ENCODE data around the gene SEMA3D. TPM values are rescaled to one million over a fixed set of nuclear protein-coding genes. Genes with fewer than 3 reads are reported as not detected.
A peak's percentile ranks its signal among the peaks of the same experiment; 100 is the strongest.

Gene SEMA3D
- total RNA-seq, 1 experiment from 2014 or later: 23.3 TPM

GRCh38 chr7:85172530-85172941, 14.3 kb downstream of the SEMA3D start:
- intact Hi-C loops (cut with micrococcal nuclease; ENCODE audit: unreplicated experiment): no loop called here
- CTCF ChIA-PET: no interaction called here
- Histone ChIP-seq H3K36me3 (ENCODE audit: insufficient read depth, low read length, poor library complexity, severe bottlenecking) (no peaks in the 10 kb centered on the region), H3K27ac (ENCODE audit: low read depth, low read length, poor library complexity, severe bottlenecking) (no peak overlapping the region), H3K9me3 (ENCODE audit: low read depth, low read length, poor library complexity, severe bottlenecking) (no peaks in the 10 kb centered on the region), H3K4me1 (ENCODE audit: insufficient read depth, low read length, poor library complexity, severe bottlenecking) (peaks cover 9% of the 10 kb centered on the region), H3K4me3 (ENCODE audit: low read depth, low read length, poor library complexity, severe bottlenecking) (no peak overlapping the region), H3K27me3 (replicated peaks; ENCODE audit: insufficient read depth, low read depth, low read length, poor library complexity) (no peaks in the 10 kb centered on the region)
- POLR2A ChIA-PET (ENCODE audit: low non-redundant PET): no interaction called here
- peak; percentile 63 for DNase-seq (ENCODE audit: low spot score)
- TF ChIP-seq EZH2 (IDR thresholded peaks at IDR 0.05; ENCODE audit: borderline replicate concordance, low read depth, low read length, poor library complexity, severe bottlenecking): no peak
- TF ChIP-seq, protein P1, sequence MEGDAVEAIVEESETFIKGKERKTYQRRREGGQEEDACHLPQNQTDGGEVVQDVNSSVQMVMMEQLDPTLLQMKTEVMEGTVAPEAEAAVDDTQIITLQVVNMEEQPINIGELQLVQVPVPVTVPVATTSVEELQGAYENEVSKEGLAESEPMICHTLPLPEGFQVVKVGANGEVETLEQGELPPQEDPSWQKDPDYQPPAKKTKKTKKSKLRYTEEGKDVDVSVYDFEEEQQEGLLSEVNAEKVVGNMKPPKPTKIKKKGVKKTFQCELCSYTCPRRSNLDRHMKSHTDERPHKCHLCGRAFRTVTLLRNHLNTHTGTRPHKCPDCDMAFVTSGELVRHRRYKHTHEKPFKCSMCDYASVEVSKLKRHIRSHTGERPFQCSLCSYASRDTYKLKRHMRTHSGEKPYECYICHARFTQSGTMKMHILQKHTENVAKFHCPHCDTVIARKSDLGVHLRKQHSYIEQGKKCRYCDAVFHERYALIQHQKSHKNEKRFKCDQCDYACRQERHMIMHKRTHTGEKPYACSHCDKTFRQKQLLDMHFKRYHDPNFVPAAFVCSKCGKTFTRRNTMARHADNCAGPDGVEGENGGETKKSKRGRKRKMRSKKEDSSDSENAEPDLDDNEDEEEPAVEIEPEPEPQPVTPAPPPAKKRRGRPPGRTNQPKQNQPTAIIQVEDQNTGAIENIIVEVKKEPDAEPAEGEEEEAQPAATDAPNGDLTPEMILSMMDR (conservative IDR thresholded peaks at IDR 0.05; ENCODE audit: low read depth, low read length): no peak
- no TSS peak for BruUV-seq (replicated peaks)

- BruUV-seq (replicated peaks): no TSS peak
- Histone ChIP-seq H3K9me3 (ENCODE audit: low read depth, low read length, poor library complexity, severe bottlenecking) (no peaks in the 10 kb centered on the region), H3K4me1 (ENCODE audit: insufficient read depth, low read length, poor library complexity, severe bottlenecking) (peaks cover 7% of the 10 kb centered on the region), H3K36me3 (ENCODE audit: insufficient read depth, low read length, poor library complexity, severe bottlenecking) (no peaks in the 10 kb centered on the region), H3K27ac (ENCODE audit: low read depth, low read length, poor library complexity, severe bottlenecking) (no peak overlapping the region), H3K27me3 (replicated peaks; ENCODE audit: insufficient read depth, low read depth, low read length, poor library complexity) (no peaks in the 10 kb centered on the region), H3K4me3 (ENCODE audit: low read depth, low read length, poor library complexity, severe bottlenecking) (no peak overlapping the region)
- POLR2A ChIA-PET (ENCODE audit: low non-redundant PET): no interaction called here
- no peak for DNase-seq (ENCODE audit: low spot score)
- no peak for TF ChIP-seq EZH2 (IDR thresholded peaks at IDR 0.05; ENCODE audit: borderline replicate concordance, low read depth, low read length, poor library complexity, severe bottlenecking)
- TF ChIP-seq, protein P1 (conservative IDR thresholded peaks at IDR 0.05; ENCODE audit: low read depth, low read length): no peak
- intact Hi-C loops (cut with micrococcal nuclease; ENCODE audit: unreplicated experiment): no loop called here
- CTCF ChIA-PET: no interaction called here
These were observed 19.2 kb downstream of the SEMA3D start for GRCh38 chr7:85167636-85168035.

- Histone ChIP-seq H3K27me3 (replicated peaks; ENCODE audit: insufficient read depth, low read depth, low read length, poor library complexity) (no peaks in the 10 kb centered on the region), H3K36me3 (ENCODE audit: insufficient read depth, low read length, poor library complexity, severe bottlenecking) (no peaks in the 10 kb centered on the region), H3K4me3 (ENCODE audit: low read depth, low read length, poor library complexity, severe bottlenecking) (no peak overlapping the region), H3K27ac (ENCODE audit: low read depth, low read length, poor library complexity, severe bottlenecking) (no peak overlapping the region), H3K4me1 (ENCODE audit: insufficient read depth, low read length, poor library complexity, severe bottlenecking) (no peaks in the 10 kb centered on the region), H3K9me3 (ENCODE audit: low read depth, low read length, poor library complexity, severe bottlenecking) (no peaks in the 10 kb centered on the region)
- ChIA-PET CTCF (no interaction called here), POLR2A (ENCODE audit: low non-redundant PET) (no interaction called here)
- no peak for TF ChIP-seq EZH2 (IDR thresholded peaks at IDR 0.05; ENCODE audit: borderline replicate concordance, low read depth, low read length, poor library complexity, severe bottlenecking)
- TF ChIP-seq, protein P1 (conservative IDR thresholded peaks at IDR 0.05; ENCODE audit: low read depth, low read length): no peak
- DNase-seq (ENCODE audit: low spot score): no peak
- intact Hi-C loops (cut with micrococcal nuclease; ENCODE audit: unreplicated experiment): no loop called here
- BruUV-seq (replicated peaks): no TSS peak
These were observed 21.6 kb downstream of the SEMA3D start for GRCh38 chr7:85165263-85165662.

Measured in A673 (cell line).